COLO829 (cell line): ENCODE results near the gene KRTAP10-6.
"Not testable (repeated sequence)": the region's sequence is repeated elsewhere in the genome, so short reads cannot be mapped to it uniquely, and the experiment has no call there.

ENCODE experiments used
- DNase-seq: peaks from one replicate; pipeline ENCODE4 v3.0.0; 2012; ENCODE audit warnings: low spot score

Gene KRTAP10-6

GRCh38 chr21:44599264-44600029, 7.1 kb upstream of the KRTAP10-6 start:
- no peak for DNase-seq

- no peak for DNase-seq
Observed at GRCh38 chr21:44598061-44598460, 5.8 kb upstream of the KRTAP10-6 start.

GRCh38 chr21:44596068-44596725, 3.9 kb upstream of the KRTAP10-6 start:
- DNase-seq, result no peak

- no peak for DNase-seq
Observed at GRCh38 chr21:44595524-44595923, 3.2 kb upstream of the KRTAP10-6 start.

- DNase-seq, result no peak
Observed at GRCh38 chr21:44594406-44594916, 2.2 kb upstream of the KRTAP10-6 start.

GRCh38 chr21:44593598-44594405, 1.5 kb upstream of the KRTAP10-6 start:
- DNase-seq, result no peak

GRCh38 chr21:44591801-44592130, 539 bp downstream of the KRTAP10-6 start:
- not testable (repeated sequence) for DNase-seq

GRCh38 chr21:44590897-44591800, 1.2 kb downstream of the KRTAP10-6 start:
- not testable (repeated sequence) for DNase-seq

- no peak for DNase-seq
Observed at GRCh38 chr21:44590311-44590721, 2.0 kb downstream of the KRTAP10-6 start.

- DNase-seq, result no peak
Observed at GRCh38 chr21:44589586-44590305, 2.6 kb downstream of the KRTAP10-6 start.

- DNase-seq, result no peak
Observed at GRCh38 chr21:44589094-44589493, 3.2 kb downstream of the KRTAP10-6 start.

- DNase-seq, result no peak
Observed at GRCh38 chr21:44585892-44586291, 6.4 kb downstream of the KRTAP10-6 start.

- DNase-seq, result no peak
Observed at GRCh38 chr21:44583800-44584147, 8.5 kb downstream of the KRTAP10-6 start.

GRCh38 chr21:44583089-44583799, 9.1 kb downstream of the KRTAP10-6 start:
- no peak for DNase-seq

- DNase-seq, result no peak
Observed at GRCh38 chr21:44582055-44582454, 10.2 kb downstream of the KRTAP10-6 start.

GRCh38 chr21:44581158-44581557, 11.1 kb downstream of the KRTAP10-6 start:
- no peak for DNase-seq

GRCh38 chr21:44580231-44580821, 12.0 kb downstream of the KRTAP10-6 start, which contains the start of gene KRTAP10-5:
Gene KRTAP10-5 (minus strand): TSS chr21:44580604. CDS start chr21:44580578, 26 bp downstream.
- DNase-seq, result not testable (repeated sequence)

GRCh38 chr21:44579833-44580144, 12.5 kb downstream of the KRTAP10-6 start:
- DNase-seq, result no peak

- DNase-seq, result no peak
Observed at GRCh38 chr21:44579056-44579832, 13.1 kb downstream of the KRTAP10-6 start.
